Gastroesophageal sphincter (tissue), 4 donors: ENCODE results near the gene MKI67. TPM values are rescaled to one million over a fixed set of nuclear protein-coding genes. Genes with fewer than 3 reads are reported as not detected.

Experiments
- ATAC-seq: fragments of 150-250 bp; one replicate; pipeline ENCODE4 v1.9.1; 2016; ENCODE audit warnings: mild to moderate bottlenecking, moderate library complexity
- H3K27ac ChIP-seq, 4 donors: fragments of 200-600 bp; sonication (generic) in 3 of 4; 1 replicate in 3 of 4; 2 replicates in 1 of 4; pipeline ENCODE4 v1.5.1; 2016 to 2019
- H3K27me3 ChIP-seq: fragments of 200-600 bp; sonication (generic); one replicate; pipeline ENCODE4 v1.5.1; 2019
- H3K36me3 ChIP-seq, 2 donors: fragments of 200-600 bp; sonication (generic); one replicate each; pipeline ENCODE4 v1.5.1; 2019; ENCODE audit warnings: control low read depth in 1 of 2
- H3K4me1 ChIP-seq, 3 donors: fragments of 200-600 bp; sonication (generic); 1 replicate in 2 of 3; 2 replicates in 1 of 3; pipeline ENCODE4 v1.5.1; 2016 to 2019; ENCODE audit warnings: control low read depth in 2 of 3
- H3K4me3 ChIP-seq, 2 donors: fragments of 200-600 bp; sonication (generic); one replicate each; pipeline ENCODE4 v1.5.1; 2019; ENCODE audit warnings: mild to moderate bottlenecking in 1 of 2, moderate library complexity in 1 of 2
- H3K9me3 ChIP-seq, 3 donors: fragments of 200-600 bp; sonication (generic); one replicate each; pipeline ENCODE4 v1.5.1; 2017 to 2019; ENCODE audit warnings: control low read depth in 2 of 3
- EP300 ChIP-seq: sonication (generic); formaldehyde crosslinking; IDR thresholded peaks from one replicate; pipeline ENCODE4 v1.6.1; 2017; ENCODE audit warnings: antibody characterized with exemption, mild to moderate bottlenecking
- POLR2A ChIP-seq, 2 donors: fragments of 450-650 bp; IDR thresholded peaks; one replicate each; pipeline ENCODE4 v1.6.1; 2017; ENCODE audit warnings: antibody characterized with exemption in 2 of 2, mild to moderate bottlenecking in 2 of 2, moderate library complexity in 1 of 2
- POLR2AphosphoS5 ChIP-seq: sonication (generic); formaldehyde crosslinking; IDR thresholded peaks from one replicate; pipeline ENCODE4 v1.6.1; 2017; ENCODE audit warnings: antibody characterized with exemption
- WGBS, 2 donors: methylation state at CpG; one replicate each; pipeline ENCODE4 v1.1.5; 2018; ENCODE audit warnings: low coverage in 1 of 2; 5-methylcytosine and 5-hydroxymethylcytosine counted together
- total RNA-seq, 4 donors: library from RNA; depleted of rRNA; stranded (reverse); fragments of >200 nt; gene quantifications; one replicate each; pipeline ENCODE4 v1.1.0, GENCODE V29; 2016
- TF ChIP-seq, protein P1 (sequence below), 4 experiments: fragments of 200-600 bp in 2 of 4; fragments of 450-650 bp in 2 of 4; sonication (generic) in 1 of 4; IDR thresholded peaks; one replicate each; pipeline ENCODE4 v1.5.1; 2017 to 2019; ENCODE audit warnings: antibody characterized with exemption in 4 of 4, mild to moderate bottlenecking in 2 of 4, moderate library complexity in 2 of 4

Gene MKI67
- total RNA-seq, 4 donors from 2014 or later, result 0.31 to 1.9 (median 0.70) TPM

DNA sequence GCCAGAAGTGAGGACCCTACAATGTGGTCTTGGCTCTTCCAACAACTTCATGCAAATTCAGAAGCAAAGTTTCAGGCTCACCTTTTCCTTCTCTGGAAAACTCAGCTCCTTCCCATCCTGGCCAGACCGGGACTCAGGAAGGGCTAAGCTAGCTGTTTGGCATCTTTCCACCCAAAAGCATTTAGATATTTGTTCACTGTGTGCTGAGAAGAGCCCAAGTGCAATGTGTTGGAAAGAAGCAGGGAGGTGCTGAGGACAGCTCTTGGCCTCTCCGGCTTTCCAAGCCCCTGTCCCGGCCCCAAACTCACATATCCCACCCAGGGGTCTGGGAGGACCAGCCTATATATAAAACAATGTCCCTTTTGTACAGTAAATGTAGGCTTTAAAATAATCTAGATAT, 44.5 kb downstream of the MKI67 start:
- Histone ChIP-seq H3K9me3 (no peaks in the 10 kb centered on the region), H3K36me3 (peaks cover 0 to 53% of the 10 kb centered on the region in 2 donors), H3K4me1 (no peaks in the 10 kb centered on the region), H3K27me3 (peaks cover 45% of the 10 kb centered on the region), H3K4me3 (no peak overlapping the region), H3K27ac (no peak overlapping the region)
- TF ChIP-seq EP300 (no peak), POLR2AphosphoS5 (no peak), POLR2A (IDR thresholded peaks at IDR 0.05) (no peak)
- TF ChIP-seq, protein P1, sequence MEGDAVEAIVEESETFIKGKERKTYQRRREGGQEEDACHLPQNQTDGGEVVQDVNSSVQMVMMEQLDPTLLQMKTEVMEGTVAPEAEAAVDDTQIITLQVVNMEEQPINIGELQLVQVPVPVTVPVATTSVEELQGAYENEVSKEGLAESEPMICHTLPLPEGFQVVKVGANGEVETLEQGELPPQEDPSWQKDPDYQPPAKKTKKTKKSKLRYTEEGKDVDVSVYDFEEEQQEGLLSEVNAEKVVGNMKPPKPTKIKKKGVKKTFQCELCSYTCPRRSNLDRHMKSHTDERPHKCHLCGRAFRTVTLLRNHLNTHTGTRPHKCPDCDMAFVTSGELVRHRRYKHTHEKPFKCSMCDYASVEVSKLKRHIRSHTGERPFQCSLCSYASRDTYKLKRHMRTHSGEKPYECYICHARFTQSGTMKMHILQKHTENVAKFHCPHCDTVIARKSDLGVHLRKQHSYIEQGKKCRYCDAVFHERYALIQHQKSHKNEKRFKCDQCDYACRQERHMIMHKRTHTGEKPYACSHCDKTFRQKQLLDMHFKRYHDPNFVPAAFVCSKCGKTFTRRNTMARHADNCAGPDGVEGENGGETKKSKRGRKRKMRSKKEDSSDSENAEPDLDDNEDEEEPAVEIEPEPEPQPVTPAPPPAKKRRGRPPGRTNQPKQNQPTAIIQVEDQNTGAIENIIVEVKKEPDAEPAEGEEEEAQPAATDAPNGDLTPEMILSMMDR (IDR thresholded peaks at IDR 0.05), result no peak
- ATAC-seq, result no peak
- WGBS, 2 donors, result 27 to 38% methylated on average over 2 of the region's 3 CpGs

DNA sequence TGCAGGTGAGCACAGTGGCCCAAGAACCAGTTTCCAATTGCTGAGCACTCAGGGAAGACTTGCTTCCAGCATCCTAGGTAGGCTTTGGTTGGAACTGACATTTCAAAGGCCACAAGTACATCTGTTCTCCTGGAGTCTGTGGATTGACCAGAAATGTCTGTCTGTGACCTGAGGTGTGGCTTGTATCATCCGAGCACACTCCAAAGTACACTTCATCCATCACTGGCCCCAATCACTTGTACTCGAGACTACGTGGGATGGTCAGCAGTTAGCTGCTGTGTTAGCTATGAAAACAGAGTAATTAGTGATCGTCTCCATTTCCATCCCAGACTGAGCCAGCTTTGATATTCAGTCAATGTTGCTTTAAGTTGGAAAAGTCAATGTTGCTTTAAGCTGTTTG, 45.0 kb downstream of the MKI67 start:
- Histone ChIP-seq H3K4me1 (no peaks in the 10 kb centered on the region), H3K36me3 (peaks cover 0 to 55% of the 10 kb centered on the region in 2 donors), H3K27me3 (peaks cover 43% of the 10 kb centered on the region), H3K9me3 (no peaks in the 10 kb centered on the region), H3K4me3 (no peak overlapping the region), H3K27ac (no peak overlapping the region)
- ATAC-seq, result no peak
- TF ChIP-seq POLR2A (IDR thresholded peaks at IDR 0.05) (no peak), POLR2AphosphoS5 (no peak), EP300 (no peak)
- TF ChIP-seq, protein P1 (IDR thresholded peaks at IDR 0.05), result no peak
- WGBS, 2 donors, result 50 to 60% methylated on average over 1 to 2 of the region's 4 CpGs

DNA sequence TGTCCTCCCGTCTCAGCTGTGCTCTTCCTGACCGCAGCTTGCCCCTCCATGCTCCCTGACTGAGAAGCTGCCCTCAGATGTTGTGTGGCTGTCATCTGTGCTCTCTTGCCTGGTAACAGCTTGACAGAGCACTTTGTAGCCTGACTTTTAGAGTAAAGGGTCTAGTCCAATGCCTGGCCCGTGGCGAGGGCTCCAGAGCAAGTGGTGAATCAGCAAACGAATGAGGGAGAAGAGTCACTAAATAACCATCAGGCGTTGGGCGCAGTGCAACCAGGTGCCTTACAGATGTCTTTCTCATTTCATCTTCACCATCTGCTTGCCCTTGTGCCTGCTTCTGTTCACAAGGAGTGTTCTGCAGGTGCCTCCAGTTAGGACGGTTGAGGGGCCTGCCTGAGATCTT, 45.6 kb downstream of the MKI67 start:
- no peak for TF ChIP-seq POLR2AphosphoS5
- TF ChIP-seq, protein P1 (IDR thresholded peaks at IDR 0.05), result no peak
- TF ChIP-seq POLR2A (IDR thresholded peaks at IDR 0.05), result no peak
- TF ChIP-seq EP300, result no peak
- no peak overlapping the region for H3K27ac ChIP-seq
- H3K9me3 ChIP-seq, result no peaks in the 10 kb centered on the region
- no peak overlapping the region for H3K4me3 ChIP-seq
- H3K27me3 ChIP-seq, result peaks cover 38% of the 10 kb centered on the region
- 75 to 81% methylated on average over 3 to 4 of the region's 8 CpGs for WGBS, 2 donors
- H3K4me1 ChIP-seq, result no peaks in the 10 kb centered on the region
- H3K36me3 ChIP-seq, result peaks cover 0 to 58% of the 10 kb centered on the region in 2 donors
- no peak for ATAC-seq

DNA sequence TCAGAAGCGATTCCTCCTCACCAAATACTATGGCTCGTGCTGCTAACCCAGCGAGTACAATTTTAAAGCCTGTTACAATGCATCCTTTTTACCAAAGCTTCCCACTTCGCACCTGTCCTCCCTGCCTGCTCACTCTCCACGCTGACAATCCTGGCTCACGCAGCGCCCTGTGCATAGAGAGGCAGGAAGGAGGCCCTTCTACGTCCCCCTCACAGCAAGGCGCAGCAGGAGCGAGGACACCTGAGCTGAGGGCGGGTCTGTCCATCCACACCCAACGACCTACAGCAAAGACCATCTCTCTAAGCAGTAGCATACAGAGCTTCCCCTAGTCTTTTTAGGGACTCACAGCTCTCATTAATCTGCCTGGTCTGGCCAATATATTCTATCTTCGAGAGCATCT, 46.0 kb downstream of the MKI67 start:
- ATAC-seq, result no peak
- TF ChIP-seq POLR2AphosphoS5 (no peak), EP300 (no peak), POLR2A (IDR thresholded peaks at IDR 0.05) (no peak)
- TF ChIP-seq, protein P1 (IDR thresholded peaks at IDR 0.05), result no peak
- Histone ChIP-seq H3K4me1 (no peaks in the 10 kb centered on the region), H3K36me3 (peaks cover 0 to 61% of the 10 kb centered on the region in 2 donors), H3K27ac (no peak overlapping the region), H3K27me3 (peaks cover 38% of the 10 kb centered on the region), H3K4me3 (no peak overlapping the region), H3K9me3 (no peaks in the 10 kb centered on the region)
- 74 to 81% methylated on average over 6 to 7 of the region's 13 CpGs for WGBS, 2 donors

DNA sequence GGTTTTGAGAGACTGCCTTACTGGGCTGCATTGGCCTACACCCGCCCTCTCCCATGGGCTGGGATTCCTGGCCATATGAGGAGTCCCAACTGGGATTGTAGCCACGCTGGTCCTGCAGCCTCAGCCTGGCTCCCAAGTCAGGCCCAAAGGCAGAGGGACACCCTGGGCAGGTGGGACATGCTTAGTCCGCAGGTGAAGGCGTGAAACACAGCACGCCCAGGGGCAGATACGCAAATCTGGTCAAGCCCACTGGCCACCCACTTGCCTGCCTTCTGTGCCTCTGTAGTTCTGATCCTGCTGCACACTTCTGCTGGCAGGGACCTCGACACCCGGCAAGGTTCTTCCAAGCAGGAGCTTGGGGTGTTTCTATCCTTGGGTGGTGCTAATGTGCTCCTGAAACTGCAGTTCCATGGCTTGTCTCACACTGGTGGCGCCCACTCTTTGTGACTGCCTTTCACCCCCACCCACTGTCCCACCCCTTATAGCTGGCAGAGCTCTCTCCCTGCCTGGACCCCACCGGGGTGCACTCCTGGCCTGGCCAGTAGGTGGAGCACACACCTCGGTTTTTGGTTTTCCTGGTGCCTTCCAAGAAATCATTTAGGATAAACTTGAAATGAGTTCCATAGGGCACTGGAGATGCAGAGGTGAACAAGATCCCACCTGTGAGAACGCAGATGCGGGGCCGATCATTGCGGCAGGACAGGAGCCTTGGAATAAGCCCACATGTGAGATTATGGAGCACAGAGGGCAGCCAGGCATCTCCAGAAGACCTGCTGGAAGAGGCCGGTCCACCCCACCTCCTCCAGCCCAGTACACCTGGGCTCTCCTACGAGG, 47.9 kb downstream of the MKI67 start:
- Histone ChIP-seq H3K4me1 (no peaks in the 10 kb centered on the region), H3K27me3 (peaks cover 35% of the 10 kb centered on the region), H3K9me3 (no peaks in the 10 kb centered on the region), H3K4me3 (no peak overlapping the region), H3K27ac (no peak overlapping the region), H3K36me3 (peaks cover 0 to 67% of the 10 kb centered on the region in 2 donors)
- no peak for ATAC-seq
- WGBS, 2 donors, result 38 to 53% methylated on average over 3 to 6 of the region's 17 CpGs
- TF ChIP-seq POLR2AphosphoS5 (no peak), POLR2A (IDR thresholded peaks at IDR 0.05) (no peak)
- TF ChIP-seq, protein P1 (IDR thresholded peaks at IDR 0.05), result peak in 2 of 4 experiments; percentile 30 to 52
